H1 (cell line): ENCODE measurements around the gene DPP10. TPM values are rescaled to one million over a fixed set of nuclear protein-coding genes. Genes with fewer than 3 reads are reported as not detected.

Source experiments
- CTCF ChIA-PET: fragments of 300-600 bp; sonication (Branson Sonifier 250); formaldehyde crosslinking; loops from one replicate; lab custom pipeline; 2021; ENCODE audit not compliant: partially characterized antibody; lab: Charles Lee
- POLR2A ChIA-PET: fragments of 300-600 bp; sonication (Branson Sonifier 250); formaldehyde crosslinking; loops from one replicate; lab custom pipeline; 2021; ENCODE audit warnings: inconsistent platforms; ENCODE audit not compliant: partially characterized antibody; lab: Charles Lee
- DNase-seq, 2 experiments: peaks; one replicate each; pipeline versions ENCODE4 v3.0.0 to v3.0.0-alpha.2; 2010 to 2022; ENCODE audit warnings: low spot score in 2 of 2, low read depth in 1 of 2, mixed read lengths in 1 of 2
- FAIRE-seq: peaks from 2 replicates; lab custom pipeline; 2011; peaks lifted over from hg19 to GRCh38; lab: Jason Lieb, UNC
- H2AFZ ChIP-seq: 2 replicates; pipeline ENCODE4 v1.8.1; 2012; ENCODE audit warnings: low read length, inconsistent platforms
- H2AK5ac ChIP-seq: 2 replicates; pipeline ENCODE4 v1.6.1; 2013; ENCODE audit warnings: low read depth, low read length
- H2BK120ac ChIP-seq: replicated peaks from 2 replicates; pipeline ENCODE3; 2013; ENCODE audit warnings: low read depth, low read length, inconsistent platforms
- H2BK12ac ChIP-seq: 2 replicates; pipeline ENCODE4 v1.6.1; 2013; ENCODE audit warnings: low read depth, low read length
- H2BK15ac ChIP-seq: 2 replicates; pipeline ENCODE4 v1.6.1; 2013; ENCODE audit warnings: low read length
- H2BK20ac ChIP-seq: 2 replicates; pipeline ENCODE4 v1.6.1; 2013; ENCODE audit warnings: low read length
- H2BK5ac ChIP-seq: 2 replicates; pipeline ENCODE4 v1.6.1; 2013; ENCODE audit warnings: low read depth, low read length
- H3K14ac ChIP-seq: 2 replicates; pipeline ENCODE4 v1.6.1; 2013; ENCODE audit warnings: inconsistent platforms; ENCODE audit not compliant: insufficient read length
- H3K18ac ChIP-seq: 2 replicates; pipeline ENCODE4 v1.6.1; 2013; ENCODE audit warnings: low read length; ENCODE audit errors: extremely low read depth
- H3K23ac ChIP-seq: 2 replicates; pipeline ENCODE4 v1.6.1; 2013; ENCODE audit warnings: inconsistent platforms; ENCODE audit not compliant: insufficient read length
- H3K23me2 ChIP-seq: 2 replicates; pipeline ENCODE4 v1.6.1; 2013; ENCODE audit warnings: low read depth, low read length
- H3K27ac ChIP-seq: 2 replicates; pipeline ENCODE4 v1.6.1; 2011; ENCODE audit warnings: low read depth, low read length, inconsistent platforms
- H3K27me3 ChIP-seq, 4 experiments: replicated peaks in 1 of 4; 1 replicate in 1 of 4; 2 replicates in 3 of 4; pipeline versions ENCODE4 v1.6.1 to v1.8.1; 2011 to 2013; ENCODE audit warnings: low read length in 3 of 4, mild to moderate bottlenecking in 3 of 4, inconsistent platforms in 2 of 4, mixed read lengths in 2 of 4, moderate library complexity in 1 of 4; ENCODE audit not compliant: control insufficient read depth in 3 of 4, insufficient read depth in 3 of 4; ENCODE audit errors: extremely low read depth in 1 of 4
- H3K36me3 ChIP-seq, 4 experiments: 2 replicates each; pipeline versions ENCODE4 v1.6.1 to v1.8.1; 2011 to 2013; ENCODE audit warnings: mild to moderate bottlenecking in 4 of 4, low read length in 3 of 4, moderate library complexity in 2 of 4, control low read depth in 1 of 4, inconsistent platforms in 1 of 4; ENCODE audit not compliant: insufficient read depth in 4 of 4, control insufficient read depth in 2 of 4
- H3K4ac ChIP-seq: replicated peaks from 2 replicates; pipeline ENCODE3; 2013; ENCODE audit warnings: low read length, low read depth, mixed read lengths, inconsistent platforms; ENCODE audit not compliant: insufficient read length
- H3K4me1 ChIP-seq, 4 experiments: replicated peaks in 1 of 4; 1 replicate in 1 of 4; 2 replicates in 3 of 4; pipeline versions ENCODE4 v1.6.1 to v1.8.1; 2011 to 2013; ENCODE audit warnings: low read length in 3 of 4, inconsistent platforms in 2 of 4, mixed read lengths in 1 of 4; ENCODE audit not compliant: insufficient read depth in 4 of 4, control insufficient read depth in 3 of 4
- H3K4me2 ChIP-seq, 2 experiments: 2 replicates each; pipeline versions ENCODE4 v1.6.1 to v1.8.1; 2011 to 2013; ENCODE audit warnings: low read depth in 2 of 2, low read length in 2 of 2, control low read depth in 1 of 2, inconsistent platforms in 1 of 2, mild to moderate bottlenecking in 1 of 2; ENCODE audit not compliant: insufficient read depth in 1 of 2
- H3K4me3 ChIP-seq, 4 experiments: fragments of 200-600, 300-600 bp in 1 of 4; sonication (generic), shearing (Covaris generic), sonication (Bioruptor Twin) in 1 of 4; 2 replicates each; pipeline versions ENCODE4 v1.5.1 to v1.8.1; 2011 to 2016; ENCODE audit warnings: low read length in 4 of 4, low read depth in 3 of 4, control low read depth in 2 of 4, inconsistent platforms in 2 of 4, mild to moderate bottlenecking in 2 of 4, mixed read lengths in 1 of 4, moderate library complexity in 1 of 4; ENCODE audit not compliant: insufficient read depth in 2 of 4; ENCODE audit errors: extremely low read depth in 1 of 4
- H3K56ac ChIP-seq: replicated peaks from 2 replicates; pipeline ENCODE3; 2013; ENCODE audit warnings: low read depth, mild to moderate bottlenecking, mixed read lengths, low read length, inconsistent platforms; ENCODE audit not compliant: insufficient read length
- H3K79me1 ChIP-seq: 2 replicates; pipeline ENCODE4 v1.6.1; 2013; ENCODE audit warnings: low read depth, low read length, control low read depth
- H3K79me2 ChIP-seq, 2 experiments: 2 replicates each; pipeline versions ENCODE4 v1.6.1 to v1.8.1; 2012 to 2013; ENCODE audit warnings: low read length in 2 of 2, mild to moderate bottlenecking in 2 of 2, inconsistent platforms in 1 of 2; ENCODE audit not compliant: insufficient read depth in 2 of 2, control insufficient read depth in 1 of 2
- H3K9ac ChIP-seq, 4 experiments: replicated peaks in 1 of 4; 1 replicate in 1 of 4; 2 replicates in 3 of 4; pipeline versions ENCODE4 v1.6.1 to v1.8.1; 2011 to 2013; ENCODE audit warnings: low read depth in 3 of 4, low read length in 3 of 4, control low read depth in 2 of 4, mild to moderate bottlenecking in 2 of 4, moderate library complexity in 2 of 4, inconsistent platforms in 1 of 4; ENCODE audit errors: extremely low read depth in 1 of 4
- H3K9me3 ChIP-seq, 2 experiments: 2 replicates each; pipeline versions ENCODE4 v1.6.1 to v1.8.1; 2012 to 2013; ENCODE audit warnings: mild to moderate bottlenecking in 2 of 2, moderate library complexity in 2 of 2, control low read depth in 1 of 2, inconsistent platforms in 1 of 2, low read depth in 1 of 2, low read length in 1 of 2, mixed read lengths in 1 of 2; ENCODE audit not compliant: insufficient read depth in 2 of 2
- H4K20me1 ChIP-seq, 2 experiments: replicated peaks in 1 of 2; 2 replicates each; pipeline versions ENCODE3 to v1.8.1; 2011 to 2013; ENCODE audit warnings: inconsistent platforms in 2 of 2, low read length in 2 of 2, mild to moderate bottlenecking in 1 of 2; ENCODE audit not compliant: insufficient read depth in 2 of 2, control insufficient read depth in 1 of 2
- H4K5ac ChIP-seq: 2 replicates; pipeline ENCODE4 v1.6.1; 2013; ENCODE audit warnings: low read length, low read depth, mixed read lengths, inconsistent platforms; ENCODE audit not compliant: insufficient read length
- H4K8ac ChIP-seq: 2 replicates; pipeline ENCODE4 v1.8.0; 2013; ENCODE audit warnings: mild to moderate bottlenecking, moderate library complexity, low read length, inconsistent platforms; ENCODE audit not compliant: insufficient read depth; ENCODE audit errors: extremely low read depth
- H4K91ac ChIP-seq: replicated peaks from 2 replicates; pipeline ENCODE3; 2013; ENCODE audit warnings: low read length, mixed read lengths, inconsistent platforms; ENCODE audit not compliant: insufficient read length
- CHD1 ChIP-seq: IDR thresholded peaks from 2 replicates; pipeline ENCODE4 v1.6.1; 2012; ENCODE audit warnings: low read depth, low read length, improper control_type of control experiment
- CHD2 ChIP-seq: IDR thresholded peaks from 2 replicates; pipeline ENCODE4 v1.6.1; 2012; ENCODE audit warnings: low read length, improper control_type of control experiment
- EP300 ChIP-seq, 2 experiments: IDR thresholded peaks; 1 replicate in 1 of 2; 2 replicates in 1 of 2; pipeline ENCODE4 v1.6.1; 2011 to 2012; ENCODE audit warnings: low read depth in 2 of 2, low read length in 2 of 2, mild to moderate bottlenecking in 2 of 2, borderline replicate concordance in 1 of 2, inconsistent platforms in 1 of 2, moderate library complexity in 1 of 2
- RAD21 ChIP-seq, 2 experiments: IDR thresholded peaks in 1 of 2; conservative IDR thresholded peaks in 1 of 2; 2 replicates each; pipeline ENCODE4 v1.6.1; 2011; ENCODE audit warnings: low read depth in 2 of 2, low read length in 2 of 2, improper control_type of control experiment in 1 of 2, inconsistent platforms in 1 of 2, mild to moderate bottlenecking in 1 of 2, moderate library complexity in 1 of 2
- RBBP5 ChIP-seq: IDR thresholded peaks from 2 replicates; pipeline ENCODE4 v1.7.1; 2012; ENCODE audit warnings: low read depth, mild to moderate bottlenecking, inconsistent platforms, low read length, moderate library complexity, borderline replicate concordance
- SIN3A ChIP-seq, 2 experiments: IDR thresholded peaks in 1 of 2; conservative IDR thresholded peaks in 1 of 2; 2 replicates each; pipeline ENCODE4 v1.6.1; 2011 to 2012; ENCODE audit warnings: low read length in 2 of 2, improper control_type of control experiment in 1 of 2, low read depth in 1 of 2, mild to moderate bottlenecking in 1 of 2
- SUZ12 ChIP-seq: fragments of 200-600 bp; sonication (generic); IDR thresholded peaks from 2 replicates; pipeline ENCODE4 v1.6.1; 2012; ENCODE audit warnings: mild to moderate bottlenecking, inconsistent platforms, low read length, moderate library complexity, mixed read lengths
- TBP ChIP-seq: IDR thresholded peaks from 2 replicates; pipeline ENCODE4 v1.6.1; 2011; ENCODE audit warnings: low read depth, low read length, improper control_type of control experiment
- ZNF274 ChIP-seq: IDR thresholded peaks from 2 replicates; pipeline ENCODE4 v1.7.0; 2012; ENCODE audit warnings: low read length, borderline replicate concordance; ENCODE audit errors: extremely low read depth
- WGBS, 2 experiments: shearing (Covaris generic) in 1 of 2; methylation state at CpG; one replicate each; pipeline versions ENCODE4 v1.1.6 to v1.1.7; 2013 to 2015; ENCODE audit warnings: low lambda C conversion rate in 2 of 2, mixed read lengths in 2 of 2, inconsistent platforms in 1 of 2, low coverage in 1 of 2, missing lambda C conversion rate in 1 of 2; ENCODE audit not compliant: insufficient replicate concordance in 2 of 2, insufficient coverage in 1 of 2, insufficient read length in 1 of 2; ENCODE audit errors: extremely low coverage in 1 of 2, missing lambda C conversion rate in 1 of 2; 5-methylcytosine and 5-hydroxymethylcytosine counted together
- polyA plus RNA-seq, 7 experiments: library from polyadenylated mRNA; depleted of rRNA in 3 of 7; stranded (reverse) in 5 of 7; unstranded in 2 of 7; fragments of >200 nt in 5 of 7; fragments of 200-250 nt in 2 of 7; gene quantifications; 1 replicate in 5 of 7; 2 replicates in 1 of 7; 4 replicates in 1 of 7; pipeline versions ENCODE4 v1.2.1 to v1.2.3, GENCODE V29; 2011 to 2013; ENCODE audit warnings: missing spikeins in 2 of 7, mixed read lengths in 2 of 7
- total RNA-seq: library from RNA; stranded (reverse); fragmentation: NEBNext Ultra II Directional; extraction: Animal tissue kit (Norgen Biotek cat#: 25700); gene quantifications from 2 replicates; pipeline ENCODE4 v1.2.1, GENCODE V29; 2021

The DPP10 gene
- total and polyA plus RNA-seq, 2 of the 8 experiments (the other 6 are each of a cell fraction or from before 2014, with no cell fraction given): 3.3 to 7.2 TPM

GRCh38 chr2:115248066-115248465 is 805.6 kb downstream of the DPP10 start:
- no peak overlapping the region for H3K9ac ChIP-seq
- H3K79me2 ChIP-seq: no peaks in the 10 kb centered on the region
- H4K91ac ChIP-seq: no peak overlapping the region
- no peak overlapping the region for H3K14ac ChIP-seq
- no peak overlapping the region for H3K56ac ChIP-seq
- TF ChIP-seq CHD2: no peak
- TF ChIP-seq SIN3A (conservative IDR thresholded peaks at IDR 0.05 in 1 of 2, IDR thresholded peaks at IDR 0.05 in 1 of 2; ENCODE audit: low read depth in 1 of 2, low read length in 2 of 2): no peak
- no peak for TF ChIP-seq EP300 (IDR thresholded peaks at IDR 0.05; ENCODE audit: borderline replicate concordance in 1 of 2, low read depth in 2 of 2, low read length in 2 of 2)
- TF ChIP-seq RAD21 (IDR thresholded peaks at IDR 0.05 in 1 of 2, conservative IDR thresholded peaks at IDR 0.05 in 1 of 2; ENCODE audit: low read depth in 2 of 2, low read length in 2 of 2): no peak
- no peak for TF ChIP-seq ZNF274
- TF ChIP-seq SUZ12: no peak
- TF ChIP-seq CHD1: no peak
- TF ChIP-seq RBBP5: no peak
- no peak for TF ChIP-seq TBP
- H2BK120ac ChIP-seq: no peak overlapping the region
- H3K23me2 ChIP-seq: no peaks in the 10 kb centered on the region
- 100% methylated on average over 1 of the region's 1 CpG; no CpG with 5 or more reads in 1 of the 2 experiments for WGBS, 2 experiments
- H4K20me1 ChIP-seq: no peaks in the 10 kb centered on the region
- POLR2A ChIA-PET: no interaction called here
- H3K18ac ChIP-seq: no peak overlapping the region
- no peak overlapping the region for H2BK12ac ChIP-seq
- H4K5ac ChIP-seq: no peak overlapping the region
- H3K4me2 ChIP-seq: no peak overlapping the region
- H2AFZ ChIP-seq: no peak overlapping the region
- H2AK5ac ChIP-seq: no peak overlapping the region
- no peak overlapping the region for H2BK5ac ChIP-seq
- no peak for DNase-seq
- no peaks in the 10 kb centered on the region for H3K27me3 ChIP-seq
- H3K27ac ChIP-seq: no peak overlapping the region
- H3K4me3 ChIP-seq: no peak overlapping the region
- no peak overlapping the region for H2BK15ac ChIP-seq
- no peaks in the 10 kb centered on the region for H3K36me3 ChIP-seq
- H2BK20ac ChIP-seq: no peak overlapping the region
- no peak overlapping the region for H4K8ac ChIP-seq
- CTCF ChIA-PET: no interaction called here
- no peaks in the 10 kb centered on the region; the same call in 1 of the 2 replicates for H3K79me1 ChIP-seq
- no peak overlapping the region for H3K4ac ChIP-seq
- H3K4me1 ChIP-seq: no peaks in the 10 kb centered on the region
- no peak overlapping the region for H3K23ac ChIP-seq
- no peaks in the 10 kb centered on the region for H3K9me3 ChIP-seq
- no peak for FAIRE-seq
